AG04450 (cell line): Measurements from ENCODE around the gene NLRP6. TPM values are rescaled to one million over a fixed set of nuclear protein-coding genes. Genes with fewer than 3 reads are reported as not detected.
A peak's percentile ranks its signal among the peaks of the same experiment; 100 is the strongest.
"Not testable (repeated sequence)": the region's sequence is repeated elsewhere in the genome, so short reads cannot be mapped to it uniquely, and the experiment has no call there.

Experiments used
- CTCF ChIA-PET: fragments of 300-600, 350-600 bp; formaldehyde crosslinking; extraction: SDS; loops from one replicate; lab custom pipeline; 2022; ENCODE audit warnings: antibody characterized with exemption, inconsistent platforms; lab: Charles Lee
- POLR2A ChIA-PET: fragments of 350-600 bp; formaldehyde crosslinking; extraction: SDS; loops from one replicate; lab custom pipeline; 2021; ENCODE audit warnings: antibody characterized with exemption, inconsistent platforms; lab: Yijun Ruan, JAX
- DNase-seq: peaks from one replicate; pipeline ENCODE4 v3.0.0-alpha.2; 2011; ENCODE audit warnings: low read depth, low spot score
- H3K27ac ChIP-seq: one replicate; pipeline ENCODE4 v1.5.1; 2012; ENCODE audit warnings: low read depth, low read length, control low read depth
- H3K27me3 ChIP-seq: one replicate; pipeline ENCODE4 v1.6.0; 2012; ENCODE audit warnings: low read length; ENCODE audit not compliant: control insufficient read depth, insufficient read depth
- H3K4me3 ChIP-seq: 2 replicates; pipeline ENCODE4 v1.5.1; 2011; ENCODE audit warnings: mild to moderate bottlenecking, low read depth, low read length, control low read depth
- H3K9me3 ChIP-seq: 2 replicates; pipeline ENCODE4 v1.5.1; 2012; ENCODE audit warnings: low read length; ENCODE audit not compliant: control insufficient read depth, insufficient read depth
- CTCF ChIP-seq: IDR thresholded peaks from 2 replicates; pipeline ENCODE4 v1.5.1; 2011; ENCODE audit warnings: low read depth, low read length, control low read depth, inconsistent platforms
- polyA plus RNA-seq: library from polyadenylated mRNA; depleted of rRNA; stranded (reverse); fragments of >200 nt; gene quantifications from 2 replicates; pipeline ENCODE4 v1.2.3, GENCODE V29; 2011

Gene NLRP6
- polyA plus RNA-seq, 1 experiment = not detected

- ChIA-PET CTCF (no interaction called here), POLR2A (no interaction called here)
- no peak for TF ChIP-seq CTCF
- Histone ChIP-seq H3K27ac (no peak overlapping the region), H3K27me3 (peaks cover 7% of the 10 kb centered on the region), H3K4me3 (no peak overlapping the region), H3K9me3 (peaks cover 15% of the 10 kb centered on the region; the same call in 1 of the 2 replicates)
- DNase-seq = no peak
These were observed 11.3 kb upstream of the NLRP6 start for GRCh38 chr11:266676-267439.

- DNase-seq = no peak
- ChIA-PET CTCF (no interaction called here), POLR2A (interaction anchor here (1.2 kb wide), 1 partner anchor 17 kb away, joined by 3 read pairs; no protein-coding TSS in a partner anchor)
- peaks cover 15% of the 10 kb centered on the region; the same call in 1 of the 2 replicates for H3K9me3 ChIP-seq
- no peak for TF ChIP-seq CTCF
- peaks cover 14% of the 10 kb centered on the region for H3K27me3 ChIP-seq
- H3K27ac ChIP-seq = no peak overlapping the region
- H3K4me3 ChIP-seq = no peak overlapping the region
These were observed 10.7 kb upstream of the NLRP6 start for GRCh38 chr11:267491-267994.

- H3K27ac ChIP-seq, CTCF ChIA-PET, DNase-seq, H3K4me3 ChIP-seq: not testable (repeated sequence)
- POLR2A ChIA-PET = interaction anchor here (1.1 to 1.2 kb wide), 2 partner anchors 18 to 61 kb away, joined by 3 read pairs; partner anchors contain the start of genes BET1L and RIC8A
- Histone ChIP-seq H3K27me3 (peaks cover 21% of the 10 kb centered on the region), H3K9me3 (peaks cover 15% of the 10 kb centered on the region; the same call in 1 of the 2 replicates)
- TF ChIP-seq CTCF = 0 out of 2 replicates have a peak, but pooled peaks have one; percentile 16
These were observed 9.5 kb upstream of the NLRP6 start for GRCh38 chr11:268716-269145.

- no peak for DNase-seq
- CTCF ChIA-PET = no interaction called here
- Histone ChIP-seq H3K27me3 (peaks cover 26% of the 10 kb centered on the region), H3K9me3 (peaks cover 15% of the 10 kb centered on the region; the same call in 1 of the 2 replicates), H3K4me3 (no peak overlapping the region), H3K27ac (no peak overlapping the region)
- POLR2A ChIA-PET = interaction anchor here (1.1 kb wide), 1 partner anchor 62 kb away, joined by 3 read pairs; the partner anchor contains the start of genes BET1L and RIC8A
- TF ChIP-seq CTCF = no peak
These were observed 8.9 kb upstream of the NLRP6 start for GRCh38 chr11:269146-269890.
